Mesendoderm (in vitro differentiated cells): ENCODE data around the gene TNFRSF8.

Experiments
- DNase-seq: peaks from one replicate; pipeline ENCODE4 v3.0.0; 2013
- H2AK5ac ChIP-seq: 2 replicates; pipeline ENCODE4 v1.6.1; 2013; ENCODE audit warnings: low read length, inconsistent platforms
- H2BK120ac ChIP-seq: 2 replicates; pipeline ENCODE4 v1.6.1; 2013; ENCODE audit warnings: low read depth, mild to moderate bottlenecking, low read length, moderate library complexity, mixed read lengths
- H2BK15ac ChIP-seq: replicated peaks from 2 replicates; pipeline ENCODE4 v1.6.1; 2013; ENCODE audit warnings: low read depth, mild to moderate bottlenecking, moderate library complexity
- H2BK5ac ChIP-seq: 2 replicates; pipeline ENCODE4 v1.6.1; 2013; ENCODE audit warnings: low read length, inconsistent platforms
- H3K18ac ChIP-seq: 2 replicates; pipeline ENCODE4 v1.6.1; 2013; ENCODE audit warnings: mild to moderate bottlenecking, low read length, mixed read lengths
- H3K23ac ChIP-seq: one replicate; pipeline ENCODE4 v1.6.1; 2013; ENCODE audit warnings: low read length
- H3K27ac ChIP-seq: 2 replicates; pipeline ENCODE4 v1.5.1; 2013; ENCODE audit warnings: low read depth, mild to moderate bottlenecking, inconsistent platforms, low read length, moderate library complexity
- H3K27me3 ChIP-seq: 2 replicates; pipeline ENCODE4 v1.6.1; 2013; ENCODE audit warnings: low read length, control low read depth, mild to moderate bottlenecking, inconsistent platforms; ENCODE audit not compliant: insufficient read depth, poor library complexity
- H3K36me3 ChIP-seq: 2 replicates; pipeline ENCODE4 v1.6.1; 2013; ENCODE audit warnings: low read length, inconsistent platforms; ENCODE audit not compliant: control insufficient read depth, insufficient read depth
- H3K4ac ChIP-seq: one replicate; pipeline ENCODE4 v1.6.1; 2013; ENCODE audit warnings: low read depth, mild to moderate bottlenecking, low read length, moderate library complexity
- H3K4me1 ChIP-seq: 2 replicates; pipeline ENCODE4 v1.6.1; 2013; ENCODE audit warnings: low read depth, low read length, inconsistent platforms; ENCODE audit not compliant: control insufficient read depth
- H3K4me2 ChIP-seq: 2 replicates; pipeline ENCODE4 v1.6.1; 2013; ENCODE audit warnings: low read length
- H3K4me3 ChIP-seq: 2 replicates; pipeline ENCODE4 v1.5.1; 2013; ENCODE audit warnings: mild to moderate bottlenecking, low read length
- H3K56ac ChIP-seq: one replicate; pipeline ENCODE4 v1.6.1; 2013; ENCODE audit warnings: low read length
- H3K79me1 ChIP-seq: 2 replicates; pipeline ENCODE4 v1.6.1; 2013; ENCODE audit warnings: low read length, inconsistent platforms
- H3K79me2 ChIP-seq: 2 replicates; pipeline ENCODE4 v1.6.1; 2013; ENCODE audit warnings: mild to moderate bottlenecking, low read length; ENCODE audit not compliant: control insufficient read depth, insufficient read depth
- H3K9ac ChIP-seq: 2 replicates; pipeline ENCODE4 v1.6.1; 2013; ENCODE audit warnings: low read length, inconsistent platforms
- H4K5ac ChIP-seq: one replicate; pipeline ENCODE4 v1.6.1; 2013; ENCODE audit warnings: low read length
- H4K8ac ChIP-seq: one replicate; pipeline ENCODE4 v1.6.1; 2013; ENCODE audit warnings: low read depth, mild to moderate bottlenecking, control low read depth, low read length, moderate library complexity
- WGBS: extraction: QIAGEN DNeasy Blood & Tissue Kit; methylation state at CpG from one replicate; pipeline ENCODE4 v1.1.7; 2013; ENCODE audit warnings: low lambda C conversion rate, missing lambda C conversion rate; ENCODE audit not compliant: insufficient coverage; ENCODE audit errors: extremely low coverage; 5-methylcytosine and 5-hydroxymethylcytosine counted together

TNFRSF8 gene

DNA sequence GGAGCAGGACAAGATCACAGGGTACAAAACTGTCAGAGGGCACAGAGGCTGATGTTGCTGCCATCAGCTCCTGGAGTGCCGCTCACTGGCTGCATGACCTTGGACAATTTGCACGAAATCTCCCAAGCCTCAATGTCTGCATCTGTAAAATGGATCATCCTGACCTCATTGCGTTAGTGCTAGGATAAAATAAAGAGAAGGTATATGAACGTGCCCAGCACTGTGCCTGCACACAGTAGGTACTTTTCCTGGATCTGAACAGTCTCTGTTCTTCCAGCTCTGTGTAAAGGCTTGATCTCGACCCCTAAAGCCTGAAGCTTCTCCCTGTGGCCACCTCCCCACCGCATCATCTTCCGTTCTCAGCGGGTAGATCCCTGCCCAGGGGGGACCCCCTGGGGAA is 116.6 kb downstream of the TNFRSF8 start:
- Histone ChIP-seq H2AK5ac (no peak overlapping the region), H3K79me2 (no peaks in the 10 kb centered on the region), H3K36me3 (no peaks in the 10 kb centered on the region), H3K9ac (no peak overlapping the region), H2BK15ac (no peak overlapping the region), H3K27ac (no peak overlapping the region), H3K4me2 (no peak overlapping the region), H3K4me1 (peaks cover 1% of the 10 kb centered on the region), H4K8ac (no peak overlapping the region), H2BK120ac (no peak overlapping the region), H2BK5ac (no peak overlapping the region), H3K4me3 (no peak overlapping the region), H3K79me1 (no peaks in the 10 kb centered on the region), H3K18ac (no peak overlapping the region), H3K56ac (no peak overlapping the region), H4K5ac (no peak overlapping the region), H3K4ac (no peak overlapping the region), H3K23ac (no peak overlapping the region), H3K27me3 (no peaks in the 10 kb centered on the region)
- no peak for DNase-seq
- no CpG with 5 or more reads among the region's 8 CpGs for WGBS

DNA sequence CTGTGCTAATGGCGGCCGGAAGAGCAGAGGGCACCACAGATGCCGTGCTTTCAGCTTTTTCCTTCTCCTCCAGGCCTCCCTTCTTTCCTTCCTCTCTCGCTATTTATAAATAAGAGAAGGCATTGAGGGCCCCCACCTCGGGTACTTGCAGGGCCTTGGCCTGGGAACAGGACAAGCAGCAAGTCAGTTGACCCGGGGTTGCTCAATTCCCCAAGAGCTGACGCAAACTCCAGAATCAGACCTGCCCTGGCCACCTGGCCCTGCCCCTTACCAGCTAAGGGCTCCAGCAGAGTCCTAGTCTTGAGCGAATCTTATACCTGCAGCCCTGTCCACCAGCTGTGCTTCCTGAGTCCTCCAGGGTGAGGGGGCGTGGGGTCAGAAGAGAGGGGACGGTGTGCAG is 117.2 kb downstream of the TNFRSF8 start:
- no peak overlapping the region for H2BK5ac ChIP-seq
- no peaks in the 10 kb centered on the region for H3K27me3 ChIP-seq
- no peak overlapping the region for H3K56ac ChIP-seq
- no peaks in the 10 kb centered on the region for H3K79me1 ChIP-seq
- no peaks in the 10 kb centered on the region for H3K36me3 ChIP-seq
- H4K8ac ChIP-seq, result no peak overlapping the region
- H3K9ac ChIP-seq, result no peak overlapping the region
- DNase-seq, result no peak
- no peak overlapping the region for H3K4me2 ChIP-seq
- no peak overlapping the region for H3K23ac ChIP-seq
- no peak overlapping the region for H2BK15ac ChIP-seq
- H3K4ac ChIP-seq, result no peak overlapping the region
- no peak overlapping the region for H3K4me3 ChIP-seq
- H3K27ac ChIP-seq, result no peak overlapping the region
- no peak overlapping the region for H2BK120ac ChIP-seq
- no peaks in the 10 kb centered on the region for H3K79me2 ChIP-seq
- H3K18ac ChIP-seq, result no peak overlapping the region
- no CpG with 5 or more reads among the region's 10 CpGs for WGBS
- no peak overlapping the region for H4K5ac ChIP-seq
- H3K4me1 ChIP-seq, result peaks cover 1% of the 10 kb centered on the region
- H2AK5ac ChIP-seq, result no peak overlapping the region

DNA sequence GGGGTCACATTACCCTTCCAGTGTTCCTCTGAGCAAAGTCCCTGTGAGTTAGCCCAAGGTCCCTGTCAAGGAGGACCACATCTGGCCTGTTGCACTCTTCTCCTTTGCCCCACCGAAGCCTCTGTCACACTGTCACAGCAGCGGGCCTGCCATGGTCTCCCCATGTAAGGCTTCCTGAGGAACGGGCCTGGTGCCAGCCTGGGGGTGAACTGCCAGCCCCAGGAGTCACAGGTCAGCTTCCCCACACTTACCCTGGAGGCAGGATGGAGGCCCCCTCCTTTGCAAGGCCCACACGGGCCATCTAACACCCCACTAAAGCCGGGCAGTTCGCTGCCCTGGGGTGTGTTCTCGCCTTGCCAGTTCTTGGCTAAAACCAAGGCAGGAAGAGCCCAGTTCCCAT is 117.8 kb downstream of the TNFRSF8 start:
- H3K4me3 ChIP-seq, result no peak overlapping the region
- H3K79me1 ChIP-seq, result no peaks in the 10 kb centered on the region
- H3K4me1 ChIP-seq, result peaks cover 1% of the 10 kb centered on the region
- no peak overlapping the region for H3K18ac ChIP-seq
- no peak overlapping the region for H4K8ac ChIP-seq
- no peak overlapping the region for H2BK15ac ChIP-seq
- H3K23ac ChIP-seq, result no peak overlapping the region
- H2BK5ac ChIP-seq, result no peak overlapping the region
- no peaks in the 10 kb centered on the region for H3K79me2 ChIP-seq
- no peak overlapping the region for H3K4me2 ChIP-seq
- H2AK5ac ChIP-seq, result no peak overlapping the region
- no peak overlapping the region for H2BK120ac ChIP-seq
- H3K56ac ChIP-seq, result no peak overlapping the region
- no peak overlapping the region for H3K4ac ChIP-seq
- H3K27me3 ChIP-seq, result no peaks in the 10 kb centered on the region
- no peak overlapping the region for H3K9ac ChIP-seq
- H3K36me3 ChIP-seq, result no peaks in the 10 kb centered on the region
- WGBS, result no CpG with 5 or more reads among the region's 7 CpGs
- no peak overlapping the region for H3K27ac ChIP-seq
- no peak for DNase-seq
- H4K5ac ChIP-seq, result no peak overlapping the region

DNA sequence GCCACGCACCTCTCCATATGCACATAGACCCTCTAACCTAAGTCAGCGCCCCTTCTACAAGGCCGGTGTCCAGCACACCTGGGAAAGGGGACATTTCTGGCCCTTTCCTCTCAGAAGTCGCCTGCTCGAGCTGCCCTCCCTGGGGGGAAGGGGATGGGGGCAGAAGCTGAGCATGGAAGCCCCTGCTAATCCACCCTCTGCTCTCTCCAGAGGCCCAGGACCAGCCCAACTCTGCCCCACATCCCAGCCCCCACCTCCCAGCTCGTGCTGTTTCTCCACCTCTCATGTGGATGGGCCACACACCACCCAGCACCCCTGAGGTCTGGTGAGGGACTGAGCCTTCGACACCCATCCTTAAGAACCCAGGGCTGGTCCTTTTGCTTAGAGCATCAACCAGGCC is 118.5 kb downstream of the TNFRSF8 start:
- no peaks in the 10 kb centered on the region for H3K79me1 ChIP-seq
- no peak overlapping the region for H3K18ac ChIP-seq
- H2BK120ac ChIP-seq, result no peak overlapping the region
- H4K8ac ChIP-seq, result no peak overlapping the region
- H3K36me3 ChIP-seq, result no peaks in the 10 kb centered on the region
- no peak overlapping the region for H3K56ac ChIP-seq
- no peaks in the 10 kb centered on the region for H3K27me3 ChIP-seq
- H3K9ac ChIP-seq, result no peak overlapping the region
- H2BK5ac ChIP-seq, result no peak overlapping the region
- WGBS, result no CpG with 5 or more reads among the region's 7 CpGs
- no peak overlapping the region for H3K23ac ChIP-seq
- no peak overlapping the region for H2AK5ac ChIP-seq
- no peaks in the 10 kb centered on the region for H3K79me2 ChIP-seq
- no peak overlapping the region for H3K4me3 ChIP-seq
- no peak overlapping the region for H3K27ac ChIP-seq
- H4K5ac ChIP-seq, result no peak overlapping the region
- H3K4me1 ChIP-seq, result peaks cover 1% of the 10 kb centered on the region
- H3K4ac ChIP-seq, result no peak overlapping the region
- no peak for DNase-seq
- H3K4me2 ChIP-seq, result no peak overlapping the region
- no peak overlapping the region for H2BK15ac ChIP-seq

DNA sequence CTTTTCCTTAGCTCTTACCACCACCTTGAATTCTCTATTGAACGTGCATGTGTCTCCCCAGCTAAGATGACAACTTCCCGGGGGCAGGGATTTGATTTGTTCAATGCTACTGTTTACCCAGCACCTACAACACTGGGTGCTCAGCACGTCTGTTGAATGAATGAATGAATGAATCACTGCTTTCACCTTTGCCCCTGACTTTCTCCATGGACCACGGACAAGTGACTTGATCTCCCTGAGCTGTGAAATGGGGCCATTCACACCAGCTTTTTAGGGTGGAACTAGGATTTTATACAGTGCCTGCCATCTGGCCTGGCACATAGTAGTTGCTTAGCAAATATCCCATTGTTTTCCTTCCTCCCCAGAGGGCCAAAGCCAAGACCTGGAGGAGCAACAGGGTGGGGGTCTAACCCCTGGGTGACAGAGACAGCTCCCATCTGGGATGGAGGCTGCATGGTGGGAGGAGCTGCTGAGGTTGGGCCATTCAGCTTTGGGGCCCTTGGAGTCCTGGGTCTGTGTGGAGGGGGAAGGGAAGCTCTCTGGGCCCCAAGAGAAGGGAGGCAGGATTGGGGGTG is 119.4 kb downstream of the TNFRSF8 start:
- Histone ChIP-seq H3K79me2 (no peaks in the 10 kb centered on the region), H3K56ac (no peak overlapping the region), H3K4me2 (no peak overlapping the region), H3K23ac (no peak overlapping the region), H3K18ac (no peak overlapping the region), H3K4ac (no peak overlapping the region), H3K27me3 (no peaks in the 10 kb centered on the region), H2BK15ac (no peak overlapping the region), H3K9ac (no peak overlapping the region), H2BK120ac (no peak overlapping the region), H4K5ac (no peak overlapping the region), H2BK5ac (no peak overlapping the region), H3K79me1 (no peaks in the 10 kb centered on the region), H3K27ac (no peak overlapping the region), H3K36me3 (no peaks in the 10 kb centered on the region), H2AK5ac (no peak overlapping the region), H4K8ac (no peak overlapping the region), H3K4me3 (no peak overlapping the region), H3K4me1 (peaks cover 1% of the 10 kb centered on the region)
- no peak for DNase-seq
- no CpG with 5 or more reads among the region's 4 CpGs for WGBS

DNA sequence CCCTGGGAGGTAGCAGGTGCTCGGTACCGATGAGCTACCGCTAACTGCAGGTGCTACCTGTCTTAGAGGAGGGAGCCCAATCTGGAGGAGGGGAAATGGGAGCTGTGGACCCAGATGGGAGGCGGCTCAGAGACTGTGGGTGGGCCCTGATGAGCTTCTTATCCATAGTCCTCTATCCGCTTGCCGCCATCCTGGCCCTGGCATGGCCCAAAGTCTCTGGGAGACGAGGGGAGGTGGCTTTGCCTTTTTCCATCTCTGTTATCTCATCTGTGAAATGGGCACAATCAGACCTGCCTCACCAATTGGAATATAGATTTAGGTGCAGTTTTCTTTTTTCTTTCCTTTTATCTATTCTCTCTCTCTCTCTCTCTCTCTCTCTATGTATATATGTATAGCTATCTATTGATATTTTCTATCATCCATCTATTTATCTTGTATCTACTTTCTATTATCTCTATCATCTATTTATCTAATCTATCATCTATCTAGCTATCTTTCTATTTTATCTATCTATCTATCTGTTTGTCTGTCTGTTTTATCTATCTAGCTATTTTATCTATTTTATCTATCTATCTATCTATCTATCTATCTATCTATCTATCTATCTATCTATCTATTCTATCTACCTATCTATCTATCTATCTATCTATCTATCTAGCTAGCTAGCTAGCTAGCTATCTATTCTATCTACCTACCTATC is 120.1 kb downstream of the TNFRSF8 start:
- no peak for DNase-seq
- H3K23ac ChIP-seq, result no peak overlapping the region
- no peak overlapping the region for H3K4me2 ChIP-seq
- H2BK5ac ChIP-seq, result no peak overlapping the region
- H4K5ac ChIP-seq, result no peak overlapping the region
- H3K4me1 ChIP-seq, result peaks cover 1% of the 10 kb centered on the region
- no peak overlapping the region for H3K4me3 ChIP-seq
- no peak overlapping the region for H2BK15ac ChIP-seq
- H3K9ac ChIP-seq, result no peak overlapping the region
- no peak overlapping the region for H3K27ac ChIP-seq
- no CpG with 5 or more reads among the region's 7 CpGs for WGBS
- H2AK5ac ChIP-seq, result no peak overlapping the region
- no peaks in the 10 kb centered on the region for H3K79me2 ChIP-seq
- H3K27me3 ChIP-seq, result no peaks in the 10 kb centered on the region
- H3K18ac ChIP-seq, result no peak overlapping the region
- H3K56ac ChIP-seq, result no peak overlapping the region
- H3K79me1 ChIP-seq, result no peaks in the 10 kb centered on the region
- H4K8ac ChIP-seq, result no peak overlapping the region
- no peaks in the 10 kb centered on the region for H3K36me3 ChIP-seq
- no peak overlapping the region for H3K4ac ChIP-seq
- H2BK120ac ChIP-seq, result no peak overlapping the region
